HG03039 (cell line): ENCODE measurements around the gene SLC15A4.
"Not testable (repeated sequence)": the region's sequence is repeated elsewhere in the genome, so short reads cannot be mapped to it uniquely, and the experiment has no call there.

Experiments used
- ATAC-seq: cut with Tn5 transposase; IDR thresholded peaks from one replicate; pipeline ENCODE4 v1.9.1; 2021; ENCODE audit warnings: mild to moderate bottlenecking, moderate library complexity; ENCODE audit not compliant: unreplicated experiment

SLC15A4 gene

DNA sequence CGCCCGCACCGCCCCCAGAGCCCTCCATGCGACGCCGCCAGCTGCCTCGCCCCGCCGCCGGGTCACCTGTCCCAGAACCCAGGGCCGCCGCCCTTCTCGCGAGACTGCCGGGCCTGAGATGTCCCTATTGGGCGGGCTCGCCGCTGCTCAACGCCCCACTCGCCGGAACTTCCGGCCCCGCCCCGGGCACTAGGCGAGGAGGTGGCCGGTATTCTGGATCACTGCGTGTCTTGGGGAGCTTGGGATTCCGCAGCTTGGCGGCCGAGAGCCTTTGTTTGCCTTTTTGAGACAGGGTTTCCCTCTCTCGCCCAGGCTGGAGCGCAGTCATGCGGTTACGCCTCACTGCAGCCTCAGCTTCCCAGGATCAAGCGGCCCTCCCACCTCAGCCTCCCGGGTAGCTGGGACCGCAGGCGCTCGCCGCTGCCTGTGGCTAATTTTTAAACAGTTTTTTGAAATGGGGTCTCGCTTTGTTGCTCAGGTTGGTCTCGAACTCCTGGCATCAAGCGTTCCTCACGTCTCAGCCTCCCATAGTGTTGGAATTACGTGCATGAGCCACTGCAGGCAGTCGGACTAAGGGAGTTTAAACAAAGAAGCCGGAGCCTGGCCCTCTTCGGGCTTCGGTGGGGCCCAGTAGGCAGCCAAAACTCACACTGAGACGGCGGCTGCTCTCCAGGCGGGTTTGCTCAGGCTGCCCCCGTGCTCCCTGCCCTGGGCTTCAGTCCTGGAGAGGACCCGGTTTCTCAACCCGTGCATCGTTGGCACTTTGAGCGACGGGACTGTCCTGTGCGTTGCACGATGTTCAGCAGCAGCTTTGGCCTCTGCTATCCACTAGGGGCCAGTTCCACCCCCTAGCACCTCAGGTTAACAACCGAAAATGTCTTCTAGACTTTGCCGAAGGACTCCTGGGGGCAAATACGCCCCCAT, at the start of gene SLC15A4:
Gene SLC15A4, minus strand, starts transcription at position 43 of the 924 bp plus-strand sequence. Its CDS starts 15 bp downstream, at position 28.
- ATAC-seq = peak; percentile 78

DNA sequence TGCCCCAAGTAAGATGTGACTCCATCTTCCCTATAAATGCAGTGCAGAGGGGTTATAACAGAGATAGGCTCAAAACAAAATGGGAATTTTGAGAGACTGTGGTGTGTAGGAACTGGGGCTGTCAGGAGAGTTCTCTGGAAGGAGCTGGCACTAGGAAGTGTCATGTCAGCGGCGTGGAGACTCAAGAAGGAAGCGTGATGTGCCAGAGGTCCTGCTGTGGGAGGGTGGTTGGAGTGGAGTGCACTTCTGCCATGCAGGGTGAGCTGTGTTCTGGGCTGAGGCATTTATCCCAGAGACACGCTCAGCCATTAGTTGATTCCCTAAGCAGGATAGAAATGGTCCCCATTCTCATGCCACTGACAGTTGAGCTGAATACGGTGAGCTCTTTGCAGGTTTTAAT, 48.5 kb upstream of the SLC15A4 start:
- ATAC-seq = no peak

DNA sequence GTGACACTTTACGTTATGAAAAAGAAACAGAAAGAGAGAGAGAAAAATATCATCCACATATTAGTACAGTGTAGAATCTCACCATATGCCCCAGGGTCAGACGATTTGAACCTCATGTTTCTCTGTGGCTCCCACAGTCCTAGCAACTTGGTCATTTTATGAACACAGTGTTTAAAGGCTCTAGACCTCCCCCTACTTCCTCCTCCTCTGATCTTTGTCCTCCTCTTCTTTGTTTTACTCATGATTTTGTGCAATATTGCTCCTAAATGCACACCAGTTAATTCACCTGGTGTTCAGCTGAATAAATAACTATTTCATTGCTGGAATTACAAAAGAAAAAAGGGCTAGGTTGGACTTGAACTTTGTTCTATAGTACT, 47.7 kb upstream of the SLC15A4 start:
- no peak for ATAC-seq

DNA sequence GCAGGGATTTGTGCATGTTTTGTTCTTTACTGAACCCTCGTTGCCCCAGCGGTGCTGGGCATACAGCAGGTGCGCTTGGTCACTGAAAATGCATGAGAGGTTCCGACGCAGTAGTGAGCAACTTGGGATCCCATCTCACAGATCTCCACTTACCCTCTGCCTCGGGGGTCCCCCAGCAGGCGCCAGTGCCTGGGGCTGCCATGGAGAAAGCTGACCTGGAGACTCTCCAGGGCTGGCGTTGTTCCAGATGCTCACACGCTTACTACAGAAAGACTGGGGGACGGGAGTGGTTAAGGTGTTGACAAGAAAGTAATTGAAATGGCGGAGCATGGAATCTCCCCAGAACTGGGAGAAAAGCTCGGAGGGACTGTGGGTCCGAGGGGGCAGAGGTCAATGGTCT, 43.7 kb upstream of the SLC15A4 start:
- no peak for ATAC-seq

DNA sequence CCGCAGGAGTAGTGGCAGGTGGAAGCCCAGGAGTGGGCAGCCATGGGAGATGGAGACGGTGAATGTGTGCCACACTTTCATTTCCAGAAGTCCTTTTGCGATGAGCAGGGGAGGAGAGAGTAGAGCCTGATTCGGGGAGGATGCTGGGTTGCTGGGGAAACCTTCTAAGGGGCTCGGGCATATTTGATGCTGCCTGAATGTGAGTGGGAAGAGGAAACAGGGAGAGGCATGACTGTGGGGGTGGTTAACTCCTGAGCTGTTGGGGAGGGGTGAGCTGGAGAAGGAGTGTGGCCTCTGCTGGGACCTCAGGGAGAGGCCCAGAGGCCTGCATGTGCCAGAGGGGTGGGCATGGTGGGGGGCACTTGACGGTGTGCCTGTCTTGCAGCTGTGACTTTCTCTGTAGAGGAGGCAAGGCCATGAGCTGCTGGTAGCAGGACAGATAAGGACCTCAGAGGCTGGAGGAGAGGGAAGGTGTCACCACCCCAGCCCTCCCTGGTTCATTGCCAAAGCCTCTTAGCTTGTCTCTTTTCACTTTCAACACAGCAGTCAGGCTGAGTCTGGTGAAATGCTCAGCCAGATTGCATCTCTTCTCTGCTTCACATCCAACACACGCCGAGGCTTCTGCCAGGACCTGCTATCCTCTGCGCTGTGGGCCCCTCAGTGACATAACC, 40.9 kb upstream of the SLC15A4 start:
- no peak for ATAC-seq

DNA sequence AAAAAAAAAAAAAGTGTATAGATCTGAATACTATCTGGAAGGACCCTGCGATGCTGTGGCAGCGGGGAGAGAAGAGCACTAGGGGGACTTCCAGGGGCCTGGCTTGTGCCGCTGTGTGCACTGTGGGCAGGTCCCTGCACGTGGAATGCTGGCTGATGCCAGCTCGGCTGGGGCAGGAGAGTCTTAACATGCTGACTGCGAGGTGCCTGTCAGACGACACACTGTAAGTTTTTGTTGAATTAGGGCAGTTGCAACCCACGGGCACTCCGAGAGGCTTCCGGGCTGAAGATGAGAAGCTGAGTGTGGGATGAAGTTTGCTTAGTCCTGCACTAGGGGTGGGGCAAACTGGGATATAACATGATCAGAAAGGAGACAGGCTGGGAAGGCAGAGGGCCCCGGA, 40.2 kb upstream of the SLC15A4 start:
- ATAC-seq = no peak

DNA sequence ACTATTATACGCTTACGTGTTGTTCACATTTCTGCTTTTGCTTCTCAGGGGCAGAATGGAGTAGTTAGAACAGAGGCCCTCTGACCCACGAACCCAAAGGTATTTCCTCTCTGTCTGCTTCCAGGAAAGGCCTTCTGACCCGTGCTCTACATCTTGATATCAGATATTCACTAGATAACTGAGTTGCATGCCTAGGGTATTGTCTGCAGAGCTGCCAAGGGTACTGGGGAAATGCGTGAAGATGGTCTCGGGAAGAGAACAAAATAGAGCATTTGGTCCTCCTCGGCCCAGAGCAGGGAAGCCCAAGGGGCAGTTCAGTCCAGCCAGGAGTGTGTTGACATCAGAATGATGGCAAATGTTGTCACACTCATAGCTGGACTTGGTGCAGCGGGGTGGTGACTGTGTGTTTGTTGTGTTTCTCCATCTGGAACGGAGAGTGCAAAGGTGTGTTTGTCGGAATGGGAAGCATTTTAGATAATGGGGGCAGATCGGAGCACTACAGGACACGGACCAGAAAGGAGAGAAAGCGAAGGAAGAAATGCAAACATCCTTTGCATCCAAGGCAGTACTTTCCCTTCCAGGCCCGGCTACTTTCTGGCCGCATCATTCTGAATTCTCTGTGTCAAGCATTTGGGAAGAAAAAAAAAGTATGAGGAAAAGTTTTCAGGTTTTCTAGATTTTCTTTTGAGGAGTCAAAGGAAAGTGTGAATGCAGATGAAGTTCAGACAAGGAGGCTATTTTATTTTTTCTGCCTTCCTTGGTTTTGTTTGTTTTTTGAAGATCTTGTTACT, 37.7 kb upstream of the SLC15A4 start:
- no peak for ATAC-seq

DNA sequence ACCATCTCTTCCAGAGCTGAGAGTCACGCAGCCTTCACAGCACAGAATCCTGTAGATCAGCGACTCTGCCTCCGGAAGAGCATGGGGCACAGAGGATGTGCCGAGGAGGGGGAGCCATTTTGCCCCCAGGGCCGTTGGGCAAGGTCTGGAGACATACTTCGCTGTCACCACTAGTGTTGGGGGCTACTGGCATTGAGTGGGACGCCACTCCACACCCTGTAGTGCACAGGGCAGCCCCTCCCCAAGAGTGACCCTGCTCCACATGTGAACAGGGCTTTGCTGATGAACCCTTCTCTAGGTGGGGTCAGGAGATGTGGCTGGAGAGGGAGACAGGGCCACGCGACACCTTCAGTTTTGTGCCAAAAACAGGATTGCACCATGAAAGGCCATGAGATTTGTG, 35.6 kb upstream of the SLC15A4 start:
- no peak for ATAC-seq

DNA sequence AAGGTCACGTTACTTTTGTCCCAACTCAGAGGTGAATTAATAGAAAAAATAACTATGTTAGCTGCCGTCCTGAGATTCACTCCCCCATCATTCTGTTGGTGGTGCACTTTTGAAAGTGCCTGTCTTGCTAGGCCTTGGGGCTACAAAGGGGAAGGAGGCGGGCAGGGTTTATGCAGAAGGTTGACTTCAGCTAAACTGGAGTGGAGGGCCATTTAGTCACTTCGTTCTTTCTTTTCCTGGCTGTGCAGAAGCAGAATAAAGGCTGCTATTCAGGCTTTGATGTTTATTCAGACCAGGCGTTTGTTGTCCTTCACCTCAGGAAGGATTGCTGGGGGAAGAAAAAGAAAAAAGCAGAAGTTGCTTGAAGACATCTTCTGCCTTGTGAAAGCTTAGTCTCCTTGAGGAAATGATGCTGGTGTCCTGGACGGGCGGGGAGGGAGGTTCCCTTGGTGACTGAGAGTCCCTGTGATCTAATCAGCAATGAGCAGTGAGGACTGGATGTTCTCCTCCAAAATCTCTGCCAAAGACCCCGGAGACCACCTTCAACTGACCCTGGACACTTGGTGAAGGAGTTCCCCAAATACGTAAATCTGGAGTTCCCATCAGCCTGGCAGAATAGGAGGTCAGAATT, 33.5 kb upstream of the SLC15A4 start:
- no peak for ATAC-seq

DNA sequence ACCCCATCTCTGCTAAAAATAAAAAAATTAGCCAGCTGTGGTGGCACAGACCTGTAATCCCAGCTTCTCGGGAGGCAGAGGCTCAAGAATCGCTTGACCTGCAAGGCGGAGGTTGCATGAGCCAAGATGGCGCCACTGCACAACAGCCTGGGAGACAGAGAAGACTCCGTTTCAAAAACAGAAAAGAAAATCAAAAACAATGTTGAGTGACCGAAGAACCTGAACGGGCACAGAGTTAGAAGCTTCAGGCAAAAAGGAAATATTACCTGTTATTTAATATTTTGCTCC, 33.0 kb upstream of the SLC15A4 start:
- ATAC-seq = no peak

DNA sequence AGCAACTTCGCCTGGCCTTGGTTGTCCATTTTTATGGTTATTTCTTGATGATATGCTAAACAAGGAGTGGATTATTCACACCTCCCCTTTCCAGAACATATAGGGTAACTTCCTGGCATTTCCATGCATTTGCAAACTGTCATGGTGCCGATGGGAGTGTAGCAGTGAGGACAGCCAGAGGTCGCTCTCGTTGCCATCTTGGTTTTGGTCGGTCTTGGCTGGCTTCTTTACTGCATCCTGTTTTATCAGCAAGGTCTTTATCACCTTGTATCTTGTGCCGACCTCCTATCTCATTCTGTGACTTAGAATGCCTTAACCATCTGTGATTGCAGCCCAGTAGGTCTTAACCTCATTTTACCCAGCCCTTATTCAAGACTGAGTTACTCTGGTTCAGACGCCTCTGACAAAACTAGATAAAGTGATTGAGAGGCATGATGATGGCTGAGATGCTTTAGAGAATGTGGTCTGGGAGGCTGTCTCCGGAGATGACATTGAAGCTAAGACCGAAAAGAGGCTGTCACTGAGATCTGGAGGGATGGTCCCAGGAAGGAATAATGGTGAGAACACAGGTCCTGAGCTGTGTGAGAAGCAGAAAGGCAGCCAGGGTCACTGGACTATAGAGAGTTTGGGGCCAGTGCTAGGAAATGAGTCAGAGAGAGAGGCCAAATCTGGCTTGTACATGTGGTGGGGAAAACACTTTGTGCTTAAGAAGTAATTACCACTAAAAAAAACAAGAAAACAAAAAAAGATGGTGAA, 32.5 kb upstream of the SLC15A4 start:
- ATAC-seq = no peak

DNA sequence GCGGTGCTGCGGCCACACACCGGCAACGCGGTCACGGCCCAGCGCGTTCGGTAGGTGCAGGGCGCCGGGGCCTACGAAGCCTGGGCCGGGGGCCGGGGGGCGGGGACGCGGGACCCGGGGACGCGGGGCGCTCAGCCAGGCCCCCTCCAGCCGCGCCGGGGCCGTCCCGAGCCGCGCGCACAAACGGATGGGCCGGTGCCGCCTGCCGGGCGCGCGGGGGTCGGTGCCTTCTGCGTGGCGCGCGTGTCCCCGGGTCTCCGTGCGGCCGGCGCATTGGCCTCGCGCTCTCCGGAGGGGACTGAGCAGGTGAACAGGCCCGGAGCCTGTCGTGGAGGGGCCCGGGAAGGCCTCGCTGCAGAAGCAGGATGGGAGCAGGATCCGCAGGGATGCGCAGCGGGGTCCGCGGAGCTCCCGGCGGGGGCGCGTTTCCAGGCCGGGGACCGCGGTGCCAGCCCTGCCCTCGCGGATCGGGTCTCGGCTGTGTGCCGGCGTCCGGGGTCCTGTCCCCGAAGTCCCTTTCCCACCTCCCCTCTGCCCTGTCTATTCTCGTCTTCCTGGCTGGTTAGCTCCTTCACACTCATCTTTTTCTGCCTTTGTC, 29.9 kb upstream of the SLC15A4 start:
- ATAC-seq = no peak

DNA sequence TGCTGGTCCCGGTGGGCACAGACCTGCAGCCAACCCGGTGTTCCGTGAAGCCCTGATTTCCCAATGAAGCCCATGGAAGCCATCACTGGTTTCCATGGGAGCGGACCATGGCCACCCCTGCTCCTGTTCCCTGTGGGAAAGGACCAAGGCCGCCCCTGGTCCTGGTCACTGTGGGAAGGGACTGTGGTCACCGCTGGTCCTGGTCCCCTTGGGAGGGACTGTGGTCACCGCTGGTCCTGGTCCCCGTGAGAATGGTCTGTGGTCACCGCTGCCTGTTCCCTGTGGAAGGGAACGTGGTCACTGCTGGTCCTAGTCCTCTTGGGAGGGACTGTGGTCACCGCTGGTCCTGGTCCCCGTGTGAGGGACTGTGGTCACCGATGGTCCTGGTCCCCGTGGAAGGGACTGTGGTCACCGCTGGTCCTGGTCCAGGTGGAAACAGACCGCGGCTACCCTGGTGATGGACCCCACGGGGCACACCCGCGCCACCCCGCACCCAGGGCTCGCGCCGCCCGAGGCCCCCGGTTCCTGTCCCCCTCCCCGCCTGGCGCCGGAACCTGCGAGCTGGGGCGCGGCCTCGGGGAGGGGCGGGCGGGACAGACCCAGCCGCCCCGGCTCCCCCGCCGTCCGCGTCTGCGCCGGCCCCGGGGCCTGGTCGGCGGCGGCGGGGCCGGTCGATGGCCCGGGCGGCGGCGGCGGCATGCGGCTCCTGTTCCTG, 29.3 kb upstream of the SLC15A4 start, which contains the start of gene GLT1D1:
Gene GLT1D1, plus strand, starts transcription at position 594 of the 715 bp plus-strand sequence. Its CDS starts 104 bp downstream, at position 698.
- ATAC-seq = no peak

DNA sequence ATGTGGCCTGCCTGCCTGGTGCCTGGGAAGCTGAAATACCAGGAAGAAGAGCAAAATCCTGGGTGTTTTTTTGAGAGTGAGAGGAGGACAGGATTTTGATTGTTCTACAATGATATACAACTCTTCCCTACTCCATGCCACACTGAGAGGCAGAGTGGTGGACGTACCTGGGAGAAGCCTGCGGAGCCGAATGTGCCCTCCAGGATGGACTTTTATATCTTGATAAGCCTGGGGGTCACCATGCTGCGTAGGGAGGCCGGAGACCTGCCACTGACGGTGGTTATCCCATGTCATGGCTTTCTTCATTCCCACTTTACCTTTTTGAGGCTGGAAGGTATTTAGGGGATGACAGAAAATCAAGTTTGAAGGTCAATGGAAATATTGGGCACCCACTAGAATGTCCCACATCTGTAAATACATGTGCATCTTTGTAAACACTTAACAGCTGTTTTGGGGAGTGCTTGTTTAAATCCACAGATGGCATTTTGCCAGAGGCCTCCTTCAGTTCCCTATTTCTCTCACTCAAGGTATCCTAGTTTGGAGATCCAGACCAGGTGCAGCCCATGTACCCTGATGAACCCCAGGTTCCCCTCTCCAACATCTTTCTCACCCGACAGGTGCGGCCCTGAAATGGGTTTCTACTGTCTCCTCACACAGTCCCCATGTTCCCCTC, 28.4 kb upstream of the SLC15A4 start:
- no peak for ATAC-seq

DNA sequence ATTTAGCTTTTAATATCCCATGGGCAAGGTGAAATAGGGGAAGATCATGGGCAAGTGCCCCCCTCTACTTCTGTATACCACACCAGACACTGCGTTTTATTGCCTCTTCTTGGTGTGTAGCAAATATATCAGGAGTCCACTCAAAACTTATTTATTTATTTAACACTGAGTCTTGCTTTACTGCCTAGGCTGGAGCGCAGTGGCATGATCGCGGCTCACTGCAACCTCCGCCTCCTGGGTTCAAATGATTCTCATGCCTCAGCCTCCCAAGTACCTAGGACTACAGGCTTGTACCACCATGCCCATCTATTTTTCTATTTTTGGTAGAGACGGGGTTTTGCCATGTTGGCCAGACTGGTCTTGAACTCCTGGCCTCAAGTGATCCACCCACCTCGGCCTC, 27.7 kb upstream of the SLC15A4 start:
- not testable (repeated sequence) for ATAC-seq

DNA sequence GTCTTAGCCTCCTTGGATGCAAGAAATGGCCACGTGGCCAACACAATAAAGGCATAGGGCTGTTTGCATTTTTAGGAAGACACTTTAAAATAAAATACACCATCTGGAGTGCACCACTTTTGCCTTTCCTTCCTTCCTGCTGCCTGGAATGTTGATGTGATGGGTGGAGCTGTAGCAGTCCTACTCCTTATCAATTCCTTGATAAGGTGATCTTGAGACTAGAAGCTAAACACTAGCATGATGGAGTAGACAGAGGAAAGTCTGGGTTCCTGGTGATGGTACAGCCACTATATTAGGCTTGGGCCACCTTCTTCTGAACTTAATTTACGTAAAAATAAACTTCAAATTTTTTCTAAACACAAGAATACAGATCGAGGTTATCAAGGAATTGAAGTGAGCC, 26.6 kb upstream of the SLC15A4 start:
- ATAC-seq = no peak

DNA sequence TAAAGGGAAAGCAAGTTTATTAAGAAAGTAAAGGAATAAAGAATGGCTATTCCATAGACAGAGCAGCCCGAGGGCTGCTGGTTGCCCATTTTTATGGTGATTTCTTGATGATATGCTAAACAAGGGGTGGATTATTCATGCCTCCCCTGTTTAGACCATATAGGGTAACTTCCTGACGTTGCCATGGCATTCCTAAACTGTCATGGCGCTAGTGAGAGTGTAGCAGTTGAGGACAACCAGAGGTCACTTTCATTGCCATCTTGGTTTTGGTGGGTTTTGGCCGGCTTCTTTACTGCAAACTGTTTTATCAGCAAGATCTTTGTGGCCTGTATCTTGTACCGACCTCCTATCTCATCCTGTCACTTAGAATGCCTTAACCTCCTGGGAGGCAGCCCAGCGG, 26.0 kb upstream of the SLC15A4 start:
- not testable (repeated sequence) for ATAC-seq

DNA sequence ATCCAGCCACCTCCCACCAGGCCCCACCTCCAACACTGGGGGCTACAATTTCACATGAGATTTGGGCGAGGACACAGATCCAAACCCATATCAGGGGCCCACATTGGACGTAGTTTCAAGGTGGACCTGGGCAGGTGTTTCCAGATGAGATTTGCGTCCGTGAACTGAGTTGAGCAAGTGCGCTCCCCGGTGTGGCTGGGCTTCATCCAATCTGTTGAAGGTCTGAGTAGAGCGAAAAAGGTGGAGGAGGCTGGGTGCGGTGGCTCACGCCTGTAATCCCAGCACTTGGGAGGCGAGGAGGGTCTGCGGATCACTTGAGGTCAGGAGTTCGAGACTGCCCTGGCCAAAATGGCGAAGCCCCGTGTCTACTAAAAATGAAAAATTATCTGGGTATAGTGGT, 24.6 kb upstream of the SLC15A4 start:
- ATAC-seq = no peak

DNA sequence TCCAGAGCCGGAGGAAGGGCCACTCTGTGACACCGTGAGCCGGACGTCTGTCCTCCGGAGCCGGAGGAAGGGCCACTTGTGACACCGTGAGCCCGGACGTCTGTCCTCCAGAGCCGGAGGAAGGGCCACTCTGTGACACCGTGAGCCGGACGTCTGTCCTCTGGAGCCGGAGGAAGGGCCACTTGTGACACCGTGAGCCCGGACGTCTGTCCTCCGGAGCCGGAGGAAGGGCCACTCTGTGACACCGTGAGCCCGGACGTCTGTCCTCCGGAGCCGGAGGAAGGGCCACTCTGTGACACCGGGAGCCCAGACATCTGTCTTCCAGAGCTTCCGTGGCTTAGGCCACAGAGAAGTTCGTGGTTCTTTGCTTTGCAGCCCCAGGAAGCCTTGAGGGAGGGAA, 22.9 kb upstream of the SLC15A4 start:
- ATAC-seq = not testable (repeated sequence)
